Left lobe of liver (tissue), 2 donors: ENCODE results near the gene UXS1. TPM values are rescaled to one million over a fixed set of nuclear protein-coding genes. Genes with fewer than 3 reads are reported as not detected.

Experiments
- ATAC-seq: fragments of 200-7000 bp; cut with Tn5 transposase; one replicate; pipeline ENCODE4 v1.9.1; 2020; ENCODE audit warnings: mild to moderate bottlenecking, moderate library complexity
- DNase-seq: peaks from one replicate; pipeline ENCODE4 v3.0.0-alpha.2; 2020; ENCODE audit warnings: low spot score
- total RNA-seq: library from RNA; stranded (reverse); gene quantifications from one replicate; pipeline ENCODE4 v1.2.1, GENCODE V29; 2021
- donor health status: DM: no; HTN: no; CAD: no; lungs with moderate emphysema.
- donor health status: DM: no; HTN: yes; CAD: no.

The UXS1 gene
- total RNA-seq, 1 donor from 2014 or later, result 7.5 TPM

DNA sequence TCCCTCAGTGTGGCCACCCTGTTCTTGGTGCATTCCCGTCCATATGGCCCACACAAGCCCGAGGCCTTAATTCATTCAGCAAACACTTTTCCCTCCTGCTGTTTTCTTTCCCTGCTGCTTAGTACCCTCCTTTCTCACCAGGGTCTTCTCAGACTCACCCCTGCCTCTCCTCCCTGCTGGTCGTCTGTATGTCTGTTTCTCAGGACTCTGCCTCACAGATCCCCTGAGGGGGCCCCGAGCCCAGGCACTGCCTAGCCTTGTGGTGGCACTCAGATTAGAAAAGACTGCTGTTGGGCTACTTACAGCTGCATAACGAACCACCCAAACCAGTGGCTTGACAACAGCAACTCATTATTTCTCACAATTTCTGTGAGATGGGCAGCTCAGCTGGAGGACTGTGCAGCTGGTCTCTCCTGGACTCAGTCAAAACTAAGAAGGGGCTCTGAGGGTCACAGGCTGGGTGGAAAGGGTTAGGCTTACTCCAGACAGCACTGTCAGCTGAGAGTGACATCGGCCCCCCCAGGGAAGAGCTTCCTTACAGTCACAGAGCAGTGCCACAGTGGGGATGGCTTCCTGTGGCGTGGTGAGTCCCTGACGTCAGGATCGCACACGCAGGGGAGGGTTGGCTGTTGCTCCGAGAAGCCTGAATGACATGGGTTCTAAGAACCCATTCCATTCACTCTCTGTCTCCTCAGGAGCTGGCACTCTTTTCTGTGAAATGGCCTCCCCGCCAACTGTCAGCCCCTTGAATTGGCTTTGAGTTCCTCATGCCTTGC, 139.0 kb downstream of the UXS1 start:
- ATAC-seq, result no peak
- DNase-seq, result no peak

DNA sequence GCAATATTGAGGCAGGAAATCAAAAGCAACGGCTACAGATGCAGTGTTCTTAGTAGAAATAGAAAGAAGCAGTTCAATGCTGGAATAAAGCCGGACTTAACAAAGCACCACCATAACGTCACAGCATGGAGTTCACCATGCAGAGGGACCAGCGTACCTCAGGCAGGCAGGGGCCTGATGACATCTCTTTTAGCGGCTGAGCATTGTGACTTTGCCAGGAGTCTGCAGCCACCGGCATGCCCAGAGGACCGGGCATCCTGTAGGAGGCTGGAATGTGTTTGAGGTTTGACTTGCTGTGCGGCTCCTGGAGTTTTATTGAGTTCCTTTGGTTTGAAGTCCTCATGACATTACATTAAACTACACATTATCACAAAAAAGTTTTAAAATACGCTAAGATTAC, 139.8 kb downstream of the UXS1 start:
- DNase-seq (no peak), ATAC-seq (no peak)

DNA sequence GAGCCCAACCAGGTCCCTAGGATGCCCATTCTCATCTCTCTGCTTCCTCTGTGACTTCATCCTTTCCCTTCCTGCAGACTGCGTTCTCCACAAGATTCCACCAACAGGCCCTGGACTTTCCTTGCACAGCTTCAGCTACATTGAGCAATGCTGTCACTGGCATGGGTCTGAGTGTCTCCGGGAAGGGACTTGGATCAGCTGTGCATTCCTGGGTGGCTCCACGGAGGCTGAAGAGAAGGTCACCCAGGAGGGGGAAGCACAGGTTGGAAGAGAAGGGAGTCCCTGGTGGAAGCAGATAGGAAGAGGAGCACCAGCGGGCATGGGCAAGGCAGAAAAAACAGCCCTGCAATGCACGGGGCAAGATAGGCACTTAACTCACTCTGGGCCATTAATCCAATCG, 140.5 kb downstream of the UXS1 start:
- DNase-seq (no peak), ATAC-seq (no peak)

DNA sequence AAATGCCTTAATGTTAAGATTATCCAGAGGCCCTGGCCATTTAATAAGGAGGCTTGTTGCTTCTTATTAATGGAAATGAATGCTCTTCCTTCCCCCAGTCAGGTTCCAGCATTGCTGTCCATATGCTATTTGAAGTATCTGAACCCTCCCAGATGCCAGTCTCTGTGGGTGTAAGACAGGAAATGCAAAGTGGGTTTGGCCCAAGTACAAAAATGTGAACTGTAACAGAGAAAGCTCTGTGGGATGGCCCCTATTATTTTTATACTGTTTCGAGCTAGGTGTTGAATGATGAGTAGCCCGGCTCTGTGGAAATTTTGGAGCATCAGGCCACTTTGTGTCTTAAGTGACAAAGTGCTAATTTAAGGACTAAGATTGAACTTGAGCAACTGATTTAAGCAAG, 141.0 kb downstream of the UXS1 start:
- ATAC-seq, result no peak
- no peak for DNase-seq

DNA sequence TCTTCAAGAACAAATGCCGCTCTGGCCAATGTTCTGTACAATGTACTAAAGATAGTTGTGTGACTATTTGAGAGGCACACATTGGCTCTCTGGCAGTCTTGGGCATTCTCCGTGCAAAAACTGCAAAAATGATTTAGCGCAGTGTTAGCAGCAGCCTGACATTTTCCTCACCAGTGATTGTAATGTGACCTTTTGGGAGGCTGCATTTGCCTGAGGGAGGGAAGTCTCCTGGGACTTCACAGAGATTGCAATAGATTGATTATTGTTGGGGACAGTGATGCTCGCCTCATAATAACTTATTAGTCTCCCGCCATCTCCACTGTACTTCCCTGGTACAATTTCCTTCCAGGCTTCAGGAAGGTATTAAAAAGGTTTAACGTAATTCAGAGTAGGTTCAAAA, 149.2 kb downstream of the UXS1 start:
- DNase-seq (no peak), ATAC-seq (no peak)

DNA sequence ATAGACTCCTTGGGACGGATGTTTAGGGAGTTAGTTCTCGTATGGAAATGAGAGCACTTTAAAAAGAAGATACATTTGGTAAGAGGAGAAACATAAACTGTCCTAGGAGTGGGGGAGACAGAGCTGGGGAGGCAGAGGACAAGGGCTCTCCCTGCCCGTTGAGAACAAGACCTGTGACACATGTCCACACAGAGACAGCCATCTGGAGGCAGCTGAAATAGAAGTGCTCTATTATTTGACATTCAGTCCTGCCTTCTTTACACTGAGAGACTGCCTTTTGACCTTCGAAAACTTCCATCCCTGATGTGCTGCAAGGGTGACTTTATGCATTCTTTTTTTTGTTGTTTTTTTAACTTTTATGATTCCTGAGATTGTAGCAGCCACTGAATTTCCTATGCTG, 150.1 kb downstream of the UXS1 start:
- no peak for DNase-seq
- no peak for ATAC-seq
